Stimulated activated memory B cell treated with anti-CD40 and anti-IgM and Interleukin-4, amounts not matched to agents 10 μg/mL and 1 μg/mL and 100 μg/mL, for 72 hours (primary cell): Measurements from ENCODE around the gene SLC6A11.

Experiments used
- ATAC-seq: fragments of 150-1000 bp; cut with Tn5 transposase; 2 replicates; pipeline ENCODE4 v1.10.0; 2021
- H3K27ac Mint-ChIP-seq: one replicate; pipeline ENCODE4 v1.8.0; 2022; ENCODE audit warnings: mild to moderate bottlenecking, mixed read lengths
- H3K27me3 Mint-ChIP-seq: one replicate; pipeline ENCODE4 v1.8.0; 2022; ENCODE audit warnings: mixed read lengths
- H3K36me3 Mint-ChIP-seq: one replicate; pipeline ENCODE4 v1.8.0; 2022; ENCODE audit warnings: mixed read lengths
- H3K4me1 Mint-ChIP-seq: one replicate; pipeline ENCODE4 v1.8.0; 2022; ENCODE audit warnings: mixed read lengths
- H3K4me3 Mint-ChIP-seq: one replicate; pipeline ENCODE4 v1.8.0; 2022; ENCODE audit warnings: mild to moderate bottlenecking, moderate library complexity, mixed read lengths
- H3K9me3 Mint-ChIP-seq: one replicate; pipeline ENCODE4 v1.8.0; 2022; ENCODE audit warnings: mixed read lengths

The SLC6A11 gene

GRCh38 chr3:10780243-10780642, 35.8 kb upstream of the SLC6A11 start:
- H3K27me3 Mint-ChIP-seq = peaks cover 65% of the 10 kb centered on the region
- H3K9me3 Mint-ChIP-seq = no peaks in the 10 kb centered on the region
- no peaks in the 10 kb centered on the region for H3K4me1 Mint-ChIP-seq
- ATAC-seq = no peak
- no peak overlapping the region for H3K4me3 Mint-ChIP-seq
- H3K36me3 Mint-ChIP-seq = no peaks in the 10 kb centered on the region
- H3K27ac Mint-ChIP-seq = no peak overlapping the region

GRCh38 chr3:10780922-10781321, 35.1 kb upstream of the SLC6A11 start:
- Mint-ChIP-seq H3K27ac (no peak overlapping the region), H3K36me3 (no peaks in the 10 kb centered on the region), H3K9me3 (no peaks in the 10 kb centered on the region), H3K4me3 (no peak overlapping the region), H3K4me1 (no peaks in the 10 kb centered on the region), H3K27me3 (peaks cover 62% of the 10 kb centered on the region)
- ATAC-seq = no peak

GRCh38 chr3:10781981-10782380, 34.0 kb upstream of the SLC6A11 start:
- ATAC-seq = no peak
- Mint-ChIP-seq H3K36me3 (no peaks in the 10 kb centered on the region), H3K27ac (no peak overlapping the region), H3K27me3 (peaks cover 70% of the 10 kb centered on the region), H3K4me3 (no peak overlapping the region), H3K9me3 (no peaks in the 10 kb centered on the region), H3K4me1 (no peaks in the 10 kb centered on the region)

GRCh38 chr3:10783360-10784351, 32.4 kb upstream of the SLC6A11 start:
- ATAC-seq = no peak
- Mint-ChIP-seq H3K9me3 (no peaks in the 10 kb centered on the region), H3K27ac (no peak overlapping the region), H3K4me1 (no peaks in the 10 kb centered on the region), H3K4me3 (no peak overlapping the region), H3K36me3 (no peaks in the 10 kb centered on the region), H3K27me3 (peaks cover 69% of the 10 kb centered on the region)

- no peak overlapping the region for H3K4me3 Mint-ChIP-seq
- no peak overlapping the region for H3K27ac Mint-ChIP-seq
- no peaks in the 10 kb centered on the region for H3K9me3 Mint-ChIP-seq
- H3K4me1 Mint-ChIP-seq = no peaks in the 10 kb centered on the region
- peaks cover 47% of the 10 kb centered on the region for H3K27me3 Mint-ChIP-seq
- no peaks in the 10 kb centered on the region for H3K36me3 Mint-ChIP-seq
- no peak for ATAC-seq
These were observed 29.4 kb upstream of the SLC6A11 start for GRCh38 chr3:10786640-10787039.

GRCh38 chr3:10788451-10788850, 27.6 kb upstream of the SLC6A11 start:
- Mint-ChIP-seq H3K27me3 (peaks cover 49% of the 10 kb centered on the region), H3K27ac (no peak overlapping the region), H3K9me3 (no peaks in the 10 kb centered on the region), H3K36me3 (no peaks in the 10 kb centered on the region), H3K4me1 (no peaks in the 10 kb centered on the region), H3K4me3 (no peak overlapping the region)
- no peak for ATAC-seq

GRCh38 chr3:10790713-10791112, 25.3 kb upstream of the SLC6A11 start:
- Mint-ChIP-seq H3K4me3 (no peak overlapping the region), H3K27me3 (peaks cover 44% of the 10 kb centered on the region), H3K27ac (no peak overlapping the region), H3K4me1 (no peaks in the 10 kb centered on the region), H3K36me3 (no peaks in the 10 kb centered on the region), H3K9me3 (no peaks in the 10 kb centered on the region)
- no peak for ATAC-seq

GRCh38 chr3:10792208-10792607, 23.8 kb upstream of the SLC6A11 start:
- Mint-ChIP-seq H3K27ac (no peak overlapping the region), H3K27me3 (peaks cover 50% of the 10 kb centered on the region), H3K4me1 (no peaks in the 10 kb centered on the region), H3K36me3 (no peaks in the 10 kb centered on the region), H3K9me3 (no peaks in the 10 kb centered on the region), H3K4me3 (no peak overlapping the region)
- no peak for ATAC-seq

GRCh38 chr3:10798600-10799367, 17.2 kb upstream of the SLC6A11 start:
- no peak overlapping the region for H3K4me3 Mint-ChIP-seq
- no peaks in the 10 kb centered on the region for H3K36me3 Mint-ChIP-seq
- no peak overlapping the region for H3K27ac Mint-ChIP-seq
- peaks cover 35% of the 10 kb centered on the region for H3K27me3 Mint-ChIP-seq
- H3K4me1 Mint-ChIP-seq = no peaks in the 10 kb centered on the region
- no peaks in the 10 kb centered on the region for H3K9me3 Mint-ChIP-seq
- peak; percentile 41 for ATAC-seq

GRCh38 chr3:10804183-10804648, 11.8 kb upstream of the SLC6A11 start:
- H3K36me3 Mint-ChIP-seq = no peaks in the 10 kb centered on the region
- no peak overlapping the region for H3K27ac Mint-ChIP-seq
- no peaks in the 10 kb centered on the region for H3K9me3 Mint-ChIP-seq
- no peak overlapping the region for H3K4me3 Mint-ChIP-seq
- peaks cover 15% of the 10 kb centered on the region for H3K27me3 Mint-ChIP-seq
- no peaks in the 10 kb centered on the region for H3K4me1 Mint-ChIP-seq
- no peak for ATAC-seq

- Mint-ChIP-seq H3K9me3 (no peaks in the 10 kb centered on the region), H3K27me3 (peaks cover 21% of the 10 kb centered on the region), H3K36me3 (no peaks in the 10 kb centered on the region), H3K27ac (no peak overlapping the region), H3K4me3 (no peak overlapping the region), H3K4me1 (no peaks in the 10 kb centered on the region)
- ATAC-seq = no peak
These were observed 10.0 kb upstream of the SLC6A11 start for GRCh38 chr3:10806006-10806405.

- H3K4me1 Mint-ChIP-seq = no peaks in the 10 kb centered on the region
- H3K4me3 Mint-ChIP-seq = no peak overlapping the region
- H3K36me3 Mint-ChIP-seq = no peaks in the 10 kb centered on the region
- no peaks in the 10 kb centered on the region for H3K9me3 Mint-ChIP-seq
- ATAC-seq = no peak
- H3K27me3 Mint-ChIP-seq = peaks cover 23% of the 10 kb centered on the region
- H3K27ac Mint-ChIP-seq = no peak overlapping the region
These were observed 7.8 kb upstream of the SLC6A11 start for GRCh38 chr3:10808130-10808735.

- no peaks in the 10 kb centered on the region for H3K4me1 Mint-ChIP-seq
These were observed 7.1 kb upstream of the SLC6A11 start for GRCh38 chr3:10808974-10809373.

GRCh38 chr3:10810376-10810775, 5.7 kb upstream of the SLC6A11 start:
- H3K9me3 Mint-ChIP-seq = no peaks in the 10 kb centered on the region
- H3K36me3 Mint-ChIP-seq = no peaks in the 10 kb centered on the region
- H3K4me3 Mint-ChIP-seq = no peak overlapping the region
- no peak overlapping the region for H3K27ac Mint-ChIP-seq
- no peaks in the 10 kb centered on the region for H3K4me1 Mint-ChIP-seq
- peaks cover 42% of the 10 kb centered on the region for H3K27me3 Mint-ChIP-seq
- no peak for ATAC-seq

More at GRCh38 chr3:10808974-10809373, 7.1 kb upstream of the SLC6A11 start:
- no peak for ATAC-seq
- H3K36me3 Mint-ChIP-seq = no peaks in the 10 kb centered on the region
- H3K4me3 Mint-ChIP-seq = no peak overlapping the region
- H3K9me3 Mint-ChIP-seq = no peaks in the 10 kb centered on the region
- peaks cover 28% of the 10 kb centered on the region for H3K27me3 Mint-ChIP-seq
- no peak overlapping the region for H3K27ac Mint-ChIP-seq

- H3K27me3 Mint-ChIP-seq = peaks cover 39% of the 10 kb centered on the region
- H3K9me3 Mint-ChIP-seq = no peaks in the 10 kb centered on the region
- ATAC-seq = no peak
- no peak overlapping the region for H3K4me3 Mint-ChIP-seq
- no peak overlapping the region for H3K27ac Mint-ChIP-seq
- H3K36me3 Mint-ChIP-seq = no peaks in the 10 kb centered on the region
- H3K4me1 Mint-ChIP-seq = no peaks in the 10 kb centered on the region
These were observed 2.6 kb upstream of the SLC6A11 start for GRCh38 chr3:10813425-10813824.
